Urothelium cell line (cell line): ENCODE results near the gene PEF1.

ENCODE experiments used
- DNase-seq: peaks from one replicate; pipeline ENCODE4 v3.0.0; 2011; ENCODE audit warnings: low spot score, mixed read lengths
- FAIRE-seq: peaks from 2 replicates; lab custom pipeline; 2011; peaks lifted over from hg19 to GRCh38; lab: Jason Lieb, UNC

Gene PEF1, protein sequence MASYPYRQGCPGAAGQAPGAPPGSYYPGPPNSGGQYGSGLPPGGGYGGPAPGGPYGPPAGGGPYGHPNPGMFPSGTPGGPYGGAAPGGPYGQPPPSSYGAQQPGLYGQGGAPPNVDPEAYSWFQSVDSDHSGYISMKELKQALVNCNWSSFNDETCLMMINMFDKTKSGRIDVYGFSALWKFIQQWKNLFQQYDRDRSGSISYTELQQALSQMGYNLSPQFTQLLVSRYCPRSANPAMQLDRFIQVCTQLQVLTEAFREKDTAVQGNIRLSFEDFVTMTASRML

DNA sequence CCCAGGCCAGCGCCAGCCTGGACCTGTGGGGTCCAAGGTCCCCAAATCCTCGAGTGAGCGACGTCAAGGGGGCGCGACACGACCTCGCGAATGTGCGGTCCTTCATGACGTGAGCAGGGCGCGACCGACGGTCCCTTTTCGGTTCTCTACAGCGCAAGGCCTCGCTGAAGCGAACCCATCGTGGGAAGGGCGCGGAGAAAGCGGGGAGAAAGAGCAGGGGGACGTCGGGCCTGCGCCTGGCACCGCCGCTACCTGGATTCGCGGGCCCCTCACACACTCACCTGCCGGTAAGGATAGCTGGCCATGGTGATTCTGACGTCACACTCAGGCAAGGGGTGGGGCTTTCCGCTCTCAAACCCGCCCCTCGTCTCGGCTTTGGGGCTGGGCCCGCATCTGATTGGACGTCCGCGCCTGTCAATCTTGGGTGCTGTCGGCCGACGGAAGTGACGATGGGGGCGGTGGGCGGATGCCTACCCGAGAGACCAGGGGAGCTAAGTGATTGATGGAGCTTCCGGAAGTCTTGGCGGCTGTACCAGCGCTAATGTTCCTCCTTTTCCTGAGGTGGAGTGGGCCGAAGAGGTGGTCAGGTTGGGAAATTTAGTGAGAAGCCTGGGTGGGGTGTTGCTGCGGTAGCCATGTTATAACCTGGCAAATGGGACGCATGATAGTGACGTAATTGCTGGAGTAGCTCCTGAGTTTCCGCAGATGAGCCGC lies at the start of gene PEF1:
PEF1 (minus strand) TSS at position 317 of the 714 bp plus-strand sequence; CDS start at position 305, 12 bp downstream.
- DNase-seq (peak; percentile 100), FAIRE-seq (peak; percentile 96)

DNA sequence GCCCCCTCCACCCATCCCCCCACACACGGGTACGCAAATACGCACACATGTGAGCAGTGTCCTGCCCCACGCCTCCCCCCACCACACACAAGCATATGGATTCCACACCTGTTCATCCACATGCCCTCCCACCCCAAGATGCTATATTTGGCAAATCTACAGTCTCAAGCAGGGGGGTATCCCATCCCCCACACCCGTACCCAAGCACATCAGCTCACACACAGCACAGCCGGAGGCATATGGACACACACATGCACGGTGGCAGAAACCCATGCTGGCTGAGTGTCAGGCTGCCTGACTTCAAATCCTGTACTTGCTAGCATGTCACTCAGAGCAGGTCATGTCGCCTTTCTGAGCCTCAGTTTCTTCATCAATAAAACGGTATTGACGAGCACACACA lies 48.6 kb upstream of the PEF1 start:
- FAIRE-seq: no peak
- DNase-seq: no peak

DNA sequence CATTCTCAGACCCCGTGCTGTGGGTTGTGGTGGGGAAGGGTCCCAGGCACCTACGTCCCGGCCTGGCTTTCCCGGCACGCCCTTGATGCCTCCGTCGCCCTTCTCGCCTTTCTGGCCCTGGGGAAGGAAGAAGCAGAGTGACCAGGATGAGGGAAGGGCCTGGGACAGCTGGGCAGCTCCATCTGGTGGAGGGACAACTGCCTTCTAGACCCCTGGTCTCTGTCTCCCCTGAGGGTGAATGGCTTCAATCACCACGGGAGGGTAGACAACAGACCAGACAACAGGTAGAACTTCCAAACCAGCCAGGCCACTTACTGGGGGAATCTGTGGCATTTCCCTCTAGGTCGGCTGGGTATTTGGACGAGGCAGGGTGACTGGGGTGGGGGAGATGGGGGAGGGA lies 47.3 kb upstream of the PEF1 start:
- DNase-seq (no peak), FAIRE-seq (no peak)

DNA sequence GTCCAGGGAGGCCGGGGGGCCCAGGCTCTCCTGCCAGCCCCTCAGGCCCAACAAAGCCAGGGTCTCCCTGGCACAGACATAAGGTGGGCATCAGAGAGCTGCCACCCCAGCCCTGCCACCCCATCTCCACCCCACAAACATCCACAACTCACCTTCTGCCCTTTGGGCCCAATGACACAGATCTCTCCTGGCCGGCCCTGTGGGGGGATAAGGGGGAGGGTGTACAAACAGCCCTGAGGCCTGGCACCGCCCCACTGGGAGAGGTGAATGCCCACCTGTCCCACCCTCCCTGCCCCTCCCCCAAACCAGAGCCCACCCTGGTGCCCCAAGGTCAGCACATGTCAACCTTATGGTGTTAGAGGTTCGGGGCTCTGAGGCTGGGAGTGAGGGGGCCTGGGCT lies 46.8 kb upstream of the PEF1 start:
- no peak for FAIRE-seq
- DNase-seq: no peak

DNA sequence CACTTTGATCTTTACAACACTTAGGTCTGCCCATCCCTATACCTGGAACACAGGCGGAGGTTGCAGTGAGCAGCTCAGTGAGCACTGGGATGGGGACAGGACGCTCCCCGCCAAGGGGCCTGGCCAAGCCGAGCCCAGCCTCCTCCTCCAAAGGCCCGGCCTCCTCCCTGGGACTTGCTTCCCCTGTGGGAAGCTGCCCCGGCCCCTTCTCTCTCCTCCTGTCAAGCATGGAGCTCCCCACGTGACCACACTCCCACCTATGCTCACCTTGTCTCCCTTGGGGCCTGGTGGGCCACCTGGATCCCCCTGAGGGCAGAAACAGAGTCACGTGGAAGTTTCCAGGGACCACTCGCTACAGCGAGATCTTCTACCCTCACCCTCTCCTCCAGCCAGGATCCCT lies 46.2 kb upstream of the PEF1 start:
- no peak for DNase-seq
- no peak for FAIRE-seq

DNA sequence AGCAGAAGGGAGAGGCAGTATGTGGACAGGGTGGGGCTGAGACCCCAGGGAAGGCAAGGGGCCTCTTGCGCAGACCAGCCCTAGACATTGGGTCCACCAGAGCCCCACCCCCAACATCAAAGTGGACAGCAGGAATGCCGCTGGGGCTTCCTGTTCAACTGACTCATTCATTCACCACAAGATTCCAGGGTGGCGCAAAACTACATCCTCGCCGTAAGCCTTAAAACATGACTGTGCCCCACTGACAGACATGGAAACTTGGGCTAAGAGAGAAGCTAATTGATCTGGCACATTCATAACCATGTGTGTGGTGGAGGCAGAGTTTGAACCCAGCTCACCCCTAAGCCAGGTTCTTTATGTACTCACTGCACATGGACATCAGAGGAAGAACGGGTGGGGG lies 45.2 kb upstream of the PEF1 start:
- FAIRE-seq (no peak), DNase-seq (peak; percentile 92)

DNA sequence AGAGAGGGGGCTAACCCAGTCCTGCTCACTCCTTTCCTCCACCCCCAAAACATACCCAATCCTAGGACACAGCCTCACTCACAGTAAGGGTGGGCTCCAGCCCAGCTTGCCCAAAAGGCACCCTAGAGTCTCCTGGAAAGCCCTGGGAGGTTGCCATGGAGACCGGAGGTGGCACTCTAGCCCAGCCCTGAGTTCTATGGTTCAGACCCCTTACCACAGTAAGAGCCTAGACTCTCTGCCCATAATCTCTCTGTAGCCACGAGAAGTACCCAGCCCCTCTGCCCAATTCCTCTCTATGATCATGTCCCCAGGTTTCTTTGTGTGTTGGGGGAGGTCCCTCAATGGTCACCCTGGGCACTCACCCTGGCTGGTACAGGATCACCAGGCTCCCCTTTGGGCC lies 44.7 kb upstream of the PEF1 start:
- no peak for FAIRE-seq
- no peak for DNase-seq

DNA sequence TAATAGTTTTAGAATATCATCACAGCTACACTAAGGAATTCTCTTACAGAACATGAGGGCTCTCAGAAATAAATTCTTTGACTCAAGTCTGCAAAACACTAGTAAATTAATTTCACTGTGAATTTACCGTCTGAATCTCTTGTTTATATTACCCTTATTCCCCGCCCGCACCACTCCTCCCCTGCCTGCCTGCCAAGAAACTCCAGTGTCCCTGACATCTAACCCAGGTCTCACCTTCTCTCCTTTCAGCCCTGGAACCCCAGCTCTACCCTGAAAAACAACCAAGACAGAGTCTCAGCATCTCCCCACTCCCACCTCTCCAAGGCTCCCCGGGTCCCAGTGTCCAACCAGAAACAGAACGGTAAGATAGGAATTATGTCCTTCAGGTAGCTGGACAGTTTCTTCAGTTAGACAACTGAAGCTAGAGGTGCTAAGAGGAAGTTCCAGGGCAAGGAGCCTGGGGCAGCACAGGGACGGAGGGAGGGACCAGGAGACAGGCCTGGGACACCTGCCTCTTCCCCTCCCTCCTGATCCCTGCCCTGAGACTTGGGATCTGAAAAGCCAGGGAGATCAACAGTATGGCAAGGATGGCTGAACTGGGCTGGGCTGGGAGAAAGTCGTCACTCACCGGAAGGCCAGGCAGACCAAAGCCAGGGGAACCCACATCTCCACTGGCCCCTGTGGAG lies 43.7 kb upstream of the PEF1 start:
- FAIRE-seq (no peak), DNase-seq (no peak)

DNA sequence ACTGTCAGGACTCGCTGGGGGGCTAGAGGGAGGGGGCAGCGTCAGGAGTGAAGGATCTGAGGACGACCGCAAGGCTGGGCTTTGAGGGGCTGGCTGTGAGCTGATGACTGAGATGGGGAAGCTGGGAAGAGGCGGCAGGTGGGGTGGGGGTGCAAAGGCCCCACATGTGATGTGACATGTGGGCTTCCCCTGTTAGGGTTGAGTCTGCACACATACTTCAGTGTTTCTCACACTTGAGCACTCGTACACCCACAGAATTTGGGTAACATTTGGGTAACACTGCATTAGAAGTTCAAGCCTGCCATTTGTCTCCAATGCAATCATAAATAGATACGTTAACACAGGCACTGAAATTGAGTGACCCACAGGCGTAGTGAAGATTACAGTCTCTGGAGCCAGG lies 42.9 kb upstream of the PEF1 start:
- FAIRE-seq: no peak
- DNase-seq: no peak

DNA sequence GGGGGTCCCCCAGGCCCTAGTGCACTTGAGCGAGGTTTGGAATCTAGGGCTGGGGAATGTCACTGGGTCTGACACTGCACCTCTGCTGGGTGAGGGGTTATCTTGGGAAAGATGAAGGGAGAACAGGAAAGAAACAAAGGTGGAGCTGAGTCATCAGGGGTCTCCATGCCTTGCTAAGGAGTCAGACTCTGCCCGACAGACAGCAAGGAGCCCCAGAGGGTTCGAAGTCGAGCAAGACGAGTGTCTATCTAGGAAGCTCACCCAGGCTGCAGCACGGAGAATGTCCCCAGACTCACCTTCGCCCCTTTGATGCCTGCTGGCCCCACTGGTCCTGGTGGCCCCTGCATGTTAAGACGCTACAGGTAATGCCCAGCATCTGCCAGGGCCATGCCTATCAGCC lies 41.1 kb upstream of the PEF1 start:
- DNase-seq: no peak
- no peak for FAIRE-seq

DNA sequence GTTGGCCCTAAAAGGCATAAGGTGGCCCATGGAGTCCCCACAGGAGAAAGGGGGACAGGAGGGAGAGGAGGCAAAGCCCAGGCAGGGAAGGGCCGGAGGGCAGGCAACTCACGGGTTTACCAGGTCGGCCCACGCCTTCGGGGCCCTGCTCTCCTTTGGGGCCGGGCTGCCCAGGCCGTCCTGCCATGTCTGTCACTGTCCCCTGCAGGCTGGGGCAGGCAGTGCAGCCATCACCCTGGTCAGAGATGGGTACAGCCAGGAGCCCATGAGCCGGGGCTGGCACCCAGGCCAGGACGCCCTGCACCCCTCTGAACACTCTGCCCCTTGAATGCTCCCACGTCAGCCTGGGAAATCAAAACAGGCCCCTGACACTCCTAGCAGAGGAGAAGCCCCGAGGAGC lies 39.3 kb upstream of the PEF1 start:
- DNase-seq: no peak
- FAIRE-seq: no peak

DNA sequence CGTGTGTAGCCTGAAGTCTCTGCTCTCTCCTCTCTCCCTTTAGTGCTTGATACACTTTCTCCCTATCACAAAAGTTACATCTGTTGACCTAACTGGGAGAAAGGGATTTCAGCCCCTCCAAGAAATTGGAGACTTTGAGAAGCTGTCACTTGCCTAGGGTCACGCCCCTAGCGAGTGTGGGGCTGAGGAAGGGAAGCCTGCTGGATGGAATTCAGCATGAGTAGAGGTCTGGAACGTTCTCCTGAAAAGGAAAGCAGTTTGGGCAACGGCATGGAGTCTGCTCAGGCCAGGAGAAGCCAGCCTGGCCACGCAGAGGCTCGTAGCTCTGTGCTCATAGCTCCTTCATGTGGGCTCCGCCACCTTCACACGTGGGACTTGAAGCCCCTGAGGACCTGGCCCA lies 36.7 kb upstream of the PEF1 start:
- no peak for DNase-seq

DNA sequence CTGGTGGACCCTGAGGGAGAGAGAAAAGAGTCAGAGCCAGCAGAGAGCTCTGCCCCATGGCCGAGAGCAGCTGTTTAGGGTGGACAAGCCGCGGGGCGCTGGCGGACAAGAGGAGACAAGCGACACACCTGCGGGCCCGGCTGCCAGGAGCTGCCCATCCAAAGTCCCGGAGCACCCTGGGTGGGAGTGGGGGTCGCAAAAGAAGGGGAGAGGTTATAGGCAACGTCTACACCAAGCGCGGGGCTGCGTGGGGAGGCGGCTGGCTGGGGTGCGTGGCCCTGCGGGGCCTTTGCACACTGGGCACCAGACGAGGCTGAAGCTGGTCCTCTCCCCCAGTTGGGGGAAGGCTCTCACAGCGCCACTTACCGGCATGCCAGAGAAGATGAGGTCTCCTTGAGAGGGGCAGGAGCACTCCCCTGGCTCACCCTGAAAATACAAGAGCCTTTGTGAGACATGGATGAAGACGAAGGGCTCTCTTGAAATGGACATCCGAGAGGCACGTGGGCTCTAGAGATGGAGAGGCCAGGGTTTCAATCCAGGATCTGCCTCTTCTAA lies 35.1 kb upstream of the PEF1 start:
- DNase-seq (no peak), FAIRE-seq (no peak)

More for the DNA sequence above, 36.7 kb upstream of the PEF1 start:
- FAIRE-seq: no peak

DNA sequence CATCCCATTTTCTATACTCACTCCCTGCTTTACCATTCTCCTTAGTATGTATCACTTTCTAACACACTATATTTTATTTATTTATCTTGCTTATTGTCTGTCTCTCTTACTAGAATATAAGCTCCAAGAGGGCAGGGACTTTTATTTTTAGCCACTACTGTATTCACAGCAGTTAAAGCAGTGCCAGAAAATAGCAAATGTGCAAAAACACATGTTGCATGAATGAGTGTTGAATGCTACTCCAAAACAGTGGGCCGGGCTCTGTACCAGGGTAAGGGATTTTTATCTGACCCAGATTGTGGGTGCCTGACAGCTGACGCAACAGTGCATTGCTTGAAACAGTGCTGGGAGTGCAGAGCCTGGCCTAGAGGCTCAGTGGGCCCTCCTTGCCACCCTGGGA lies 34.4 kb upstream of the PEF1 start:
- FAIRE-seq (no peak), DNase-seq (no peak)

DNA sequence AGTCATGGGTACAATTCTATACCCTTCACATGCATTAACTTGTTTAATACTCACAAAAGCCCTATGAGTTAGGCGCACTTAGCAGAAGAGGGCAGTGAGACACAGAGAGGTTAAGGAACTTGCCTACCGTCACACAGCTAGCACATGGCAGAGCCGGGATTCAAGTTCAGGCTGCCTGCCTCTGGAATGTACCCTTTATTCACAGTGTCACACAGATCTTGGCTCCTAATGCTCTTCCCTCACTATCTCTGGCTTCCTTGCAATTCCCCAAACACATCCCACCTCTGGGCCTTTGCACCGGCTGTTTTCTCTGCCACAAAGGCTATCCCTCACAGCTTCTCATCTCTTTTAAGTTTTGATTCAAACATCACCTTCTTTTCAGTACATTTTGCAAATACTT lies 34.0 kb upstream of the PEF1 start:
- FAIRE-seq: no peak

DNA sequence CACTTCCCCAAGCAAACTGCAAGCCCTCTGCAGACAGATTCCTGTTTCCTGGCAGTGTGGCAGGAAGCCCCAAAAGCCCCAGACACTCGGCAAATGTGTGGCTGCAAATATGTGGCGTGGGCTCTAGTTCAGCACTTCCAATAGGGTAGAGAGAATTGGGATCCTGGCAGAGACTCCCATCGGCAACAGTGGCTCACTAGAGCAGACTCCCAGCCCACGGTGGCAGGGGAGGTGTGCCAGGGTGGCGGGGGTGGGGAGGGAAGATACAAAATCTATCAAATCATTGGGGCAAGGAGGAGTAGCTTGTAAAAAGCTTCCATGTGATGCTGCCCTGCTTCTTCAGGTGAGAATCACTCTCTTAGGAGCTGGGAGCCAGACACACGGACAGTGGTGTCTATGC lies 33.3 kb upstream of the PEF1 start:
- DNase-seq (no peak), FAIRE-seq (no peak)

More for the DNA sequence above, 34.0 kb upstream of the PEF1 start:
- DNase-seq: no peak

DNA sequence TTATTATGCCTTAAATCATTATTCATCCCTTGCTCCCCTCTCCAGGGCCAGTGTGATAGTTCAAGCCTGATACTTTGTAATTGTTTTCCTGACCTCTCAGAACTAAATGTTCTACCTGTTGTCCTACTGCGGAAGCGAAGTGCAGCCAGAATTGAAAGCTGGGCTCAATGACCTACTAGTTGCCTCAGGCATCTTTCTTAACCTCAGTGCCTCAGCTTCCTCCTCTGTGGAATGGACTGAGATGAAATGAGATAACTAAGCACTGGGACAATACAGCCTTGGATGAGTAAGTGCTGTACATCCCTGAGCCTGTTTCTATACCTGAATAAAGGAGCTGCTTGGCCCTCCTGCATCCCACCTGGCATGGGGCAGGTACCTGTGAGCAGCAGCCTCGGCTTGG lies 32.7 kb upstream of the PEF1 start:
- FAIRE-seq (no peak), DNase-seq (no peak)

DNA sequence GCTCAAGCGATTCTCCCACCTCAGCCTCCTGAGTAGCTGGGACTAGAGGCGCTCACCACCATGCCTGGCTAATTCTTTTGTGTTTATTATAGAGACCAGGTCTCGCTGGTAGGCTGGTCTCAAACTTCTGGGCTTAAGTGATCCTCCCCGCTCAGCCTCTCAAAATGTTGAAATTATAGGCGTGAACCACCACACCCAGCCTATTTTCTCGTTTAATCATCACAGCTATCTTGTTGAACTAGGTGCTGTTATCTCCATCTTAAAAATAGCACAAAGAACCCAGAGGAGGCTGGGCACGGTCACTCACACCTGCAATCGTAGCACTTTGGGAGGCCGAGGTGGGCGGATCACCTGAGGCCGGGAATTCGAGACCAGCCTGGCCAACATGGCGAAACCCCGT lies 31.1 kb upstream of the PEF1 start:
- FAIRE-seq (no peak), DNase-seq (no peak)

DNA sequence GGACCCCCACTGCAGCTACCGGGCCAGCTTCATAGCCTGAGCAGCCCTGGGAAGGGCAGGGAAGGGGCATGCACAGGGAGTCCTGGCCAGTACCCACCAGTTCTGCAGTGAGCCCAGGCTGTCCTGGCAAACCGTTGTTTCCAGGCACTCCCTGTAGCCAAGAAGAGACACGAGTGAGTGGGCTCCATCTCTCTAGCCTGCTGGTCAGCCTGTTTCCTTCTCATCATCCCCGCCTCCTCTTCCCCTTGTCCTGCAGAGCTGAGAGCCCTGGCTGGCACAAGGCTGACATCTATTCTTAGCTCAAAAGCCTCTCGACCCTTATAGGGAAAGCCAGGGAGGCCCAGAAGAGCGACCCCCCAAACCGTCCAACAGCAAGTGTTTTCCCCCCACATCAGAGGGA lies 30.5 kb upstream of the PEF1 start:
- FAIRE-seq: no peak
- DNase-seq: no peak

DNA sequence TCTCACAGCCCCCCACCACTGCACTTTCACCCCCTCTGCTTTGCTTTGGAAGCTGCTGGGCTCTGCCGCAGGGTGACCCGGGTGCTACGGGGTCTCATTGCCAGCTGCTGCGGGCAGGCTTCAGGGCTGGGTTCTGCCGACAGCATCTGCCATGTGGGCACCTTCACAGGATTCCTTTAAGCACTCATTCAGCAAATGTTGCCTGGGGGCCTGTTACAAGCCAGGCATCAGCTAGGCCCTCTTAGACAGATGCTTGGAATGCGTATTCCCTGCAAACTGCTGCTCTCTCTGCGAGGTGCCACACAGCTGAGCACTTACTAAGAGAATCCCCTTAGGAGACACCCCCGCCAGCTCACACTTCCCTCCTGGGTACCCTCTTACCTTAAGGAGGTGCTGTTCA lies 29.9 kb upstream of the PEF1 start:
- no peak for FAIRE-seq
- no peak for DNase-seq

DNA sequence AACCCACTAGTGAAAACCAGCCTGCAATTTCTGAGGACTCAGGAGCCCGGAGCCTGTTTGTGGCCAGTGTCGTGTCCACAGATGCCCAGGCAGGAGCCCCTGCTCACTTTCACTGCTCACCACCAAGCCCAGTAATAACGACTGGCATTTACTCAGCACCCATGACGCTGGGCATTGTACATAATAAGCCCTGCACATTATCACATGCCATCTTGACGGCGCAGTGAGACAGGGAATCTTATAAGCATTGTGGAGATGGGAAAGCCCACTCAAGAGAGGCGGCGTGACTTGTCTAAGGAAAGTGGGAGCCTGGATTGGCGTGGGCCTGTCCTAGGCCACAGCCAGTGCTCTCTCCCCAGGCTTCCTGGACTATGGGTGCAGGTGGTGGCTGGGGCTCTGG lies 28.8 kb upstream of the PEF1 start:
- no peak for FAIRE-seq
- no peak for DNase-seq

DNA sequence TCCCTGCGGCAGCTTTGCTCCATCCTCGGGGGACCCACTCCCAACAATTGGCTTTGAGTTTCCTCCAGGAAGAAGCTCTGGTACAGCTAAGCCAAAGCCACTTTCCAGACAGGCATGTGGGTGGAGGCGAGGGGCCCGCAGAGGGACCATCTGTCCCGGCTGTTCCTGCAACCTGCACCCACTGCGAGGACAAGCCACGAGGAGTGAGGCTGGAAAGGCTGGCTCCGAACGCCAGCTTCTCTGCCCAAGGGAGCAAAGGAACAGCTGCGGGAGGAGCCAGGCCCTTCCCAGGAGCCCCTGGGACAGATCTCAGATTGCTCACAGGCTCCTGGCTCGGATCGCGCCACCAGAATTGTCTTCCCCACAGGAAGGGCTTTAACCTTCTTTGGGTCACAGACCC lies 28.3 kb upstream of the PEF1 start:
- FAIRE-seq (no peak), DNase-seq (no peak)
